ENCODE measurements around the gene LARP1. TPM values are rescaled to one million over a fixed set of nuclear protein-coding genes. Genes with fewer than 3 reads are reported as not detected.
A peak's percentile ranks its signal among the peaks of the same experiment; 100 is the strongest.

LARP1 gene
- polyA plus RNA-seq, 1 donor from 2014 or later, result 24.9 TPM

DNA sequence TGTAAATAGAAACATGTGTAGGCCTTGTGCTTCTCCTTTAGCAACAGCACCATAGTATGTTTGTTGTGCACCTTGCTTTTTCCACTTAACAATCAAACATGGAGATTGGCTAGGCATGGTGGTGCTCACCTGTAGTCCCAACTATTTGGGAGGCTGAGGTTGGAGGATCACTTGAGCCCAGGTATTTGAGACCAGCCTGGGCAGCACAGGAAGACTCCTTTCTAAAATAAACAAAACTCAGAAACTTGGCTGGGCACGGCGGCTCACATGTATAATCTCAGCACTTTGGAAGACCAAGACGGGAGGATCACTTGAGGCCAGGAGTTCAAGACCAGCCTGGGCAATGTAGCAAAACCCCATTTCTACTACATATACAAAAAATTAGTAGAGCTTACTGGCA, 96.2 kb downstream of the LARP1 start:
- Mint-ChIP-seq H3K9me3 (no peaks in the 10 kb centered on the region), H3K36me3 (peaks cover 2% of the 10 kb centered on the region), H3K27ac (no peak overlapping the region), H3K27me3 (no peaks in the 10 kb centered on the region), H3K4me1 (no peaks in the 10 kb centered on the region), H3K4me3 (no peak overlapping the region)

DNA sequence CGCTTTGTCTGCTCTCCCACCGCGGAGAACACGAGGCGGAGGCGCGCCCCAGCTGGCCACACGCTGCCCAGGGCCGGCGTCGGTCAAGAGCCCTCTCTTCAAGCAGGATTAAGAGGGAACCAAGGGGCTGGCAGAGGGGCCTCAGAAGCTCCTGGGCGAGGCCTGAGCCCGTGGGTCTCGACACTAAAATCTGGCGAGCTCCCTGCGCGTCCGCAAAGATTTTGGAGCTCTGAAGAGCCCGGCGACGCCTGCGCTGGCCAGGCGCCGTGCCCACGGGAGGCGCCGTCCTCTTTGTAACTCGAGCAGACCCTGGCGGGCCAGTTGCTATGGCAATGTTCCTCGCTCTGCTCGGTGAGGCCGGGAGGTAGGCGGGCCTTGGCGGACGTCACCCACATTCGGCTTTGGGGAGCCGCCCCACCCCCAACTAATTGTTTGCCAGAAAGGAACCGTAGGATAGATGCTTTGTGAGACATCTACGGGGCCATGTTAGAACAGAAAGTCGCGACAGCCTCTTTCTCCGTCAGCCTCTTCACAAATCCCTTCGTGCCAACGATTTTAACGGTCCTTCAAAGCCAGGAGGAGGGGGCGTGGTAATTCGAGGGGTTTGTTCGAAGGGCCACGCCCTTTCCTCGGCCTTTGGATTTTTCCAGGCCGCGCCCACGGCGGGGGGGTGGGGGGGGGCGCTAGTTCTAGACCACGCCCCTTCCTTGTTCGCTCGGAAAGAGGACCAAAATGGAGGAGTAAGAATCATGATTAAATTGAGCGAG, 102.5 kb downstream of the LARP1 start:
- Mint-ChIP-seq H3K9me3 (no peaks in the 10 kb centered on the region), H3K4me3 (peak overlapping the region; percentile 94 to 99 (median 96)), H3K4me1 (peaks cover 18 to 28% (median 26%) of the 10 kb centered on the region in 3 donors), H3K27me3 (no peaks in the 10 kb centered on the region), H3K36me3 (no peaks in the 10 kb centered on the region), H3K27ac (peak overlapping the region; percentile 91 to 99 (median 99))

DNA sequence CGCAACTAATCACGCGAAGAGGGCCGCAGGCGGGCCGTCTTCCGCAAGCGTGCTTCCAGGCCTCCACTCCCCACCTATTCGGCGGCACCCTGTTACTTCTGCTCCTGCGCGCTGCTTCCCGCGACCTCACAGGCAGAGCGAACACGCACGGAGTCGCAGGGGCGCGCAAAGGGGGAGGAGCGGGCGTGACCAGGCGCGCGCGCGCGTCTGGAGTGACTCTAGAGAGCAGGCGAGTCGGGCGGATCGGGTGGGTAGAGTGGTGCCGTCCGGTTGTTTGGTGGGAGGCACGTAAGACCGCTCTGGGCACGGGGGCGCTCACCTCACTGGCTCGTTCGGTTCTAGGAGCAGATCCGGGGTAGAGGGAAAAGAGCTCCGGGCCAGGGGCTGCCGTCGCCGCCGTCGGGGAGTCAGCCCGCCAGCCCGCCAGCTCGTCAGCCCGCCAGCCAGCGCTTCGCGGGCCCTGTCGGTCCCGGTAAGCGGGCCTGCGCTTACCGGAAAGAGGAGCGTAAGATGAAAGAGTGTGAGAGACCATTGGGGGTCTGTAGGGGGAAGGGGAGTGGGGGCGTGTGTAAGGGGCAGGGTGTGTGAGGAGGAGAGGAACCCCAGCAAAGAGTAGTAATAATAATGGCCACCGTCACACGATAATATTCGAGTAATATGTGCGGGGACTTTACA, 103.3 kb downstream of the LARP1 start, which contains the start of gene CNOT8:
Gene CNOT8, plus strand, starts transcription at position 331 of the 675 bp plus-strand sequence. CDS start 4,652 bp downstream, outside the sequence.
- H3K4me3 Mint-ChIP-seq, result peak within 1 kb of the TSS; percentile 94 to 99 (median 96)
- H3K27me3 Mint-ChIP-seq, result no peaks in the 10 kb centered on the region
- peak within 1 kb of the TSS; percentile 91 to 99 (median 99) for H3K27ac Mint-ChIP-seq
- H3K36me3 Mint-ChIP-seq, result no peaks in the 10 kb centered on the region
- H3K4me1 Mint-ChIP-seq, result peaks cover 23 to 34% (median 29%) of the 10 kb centered on the region in 3 donors
- H3K9me3 Mint-ChIP-seq, result no peaks in the 10 kb centered on the region

DNA sequence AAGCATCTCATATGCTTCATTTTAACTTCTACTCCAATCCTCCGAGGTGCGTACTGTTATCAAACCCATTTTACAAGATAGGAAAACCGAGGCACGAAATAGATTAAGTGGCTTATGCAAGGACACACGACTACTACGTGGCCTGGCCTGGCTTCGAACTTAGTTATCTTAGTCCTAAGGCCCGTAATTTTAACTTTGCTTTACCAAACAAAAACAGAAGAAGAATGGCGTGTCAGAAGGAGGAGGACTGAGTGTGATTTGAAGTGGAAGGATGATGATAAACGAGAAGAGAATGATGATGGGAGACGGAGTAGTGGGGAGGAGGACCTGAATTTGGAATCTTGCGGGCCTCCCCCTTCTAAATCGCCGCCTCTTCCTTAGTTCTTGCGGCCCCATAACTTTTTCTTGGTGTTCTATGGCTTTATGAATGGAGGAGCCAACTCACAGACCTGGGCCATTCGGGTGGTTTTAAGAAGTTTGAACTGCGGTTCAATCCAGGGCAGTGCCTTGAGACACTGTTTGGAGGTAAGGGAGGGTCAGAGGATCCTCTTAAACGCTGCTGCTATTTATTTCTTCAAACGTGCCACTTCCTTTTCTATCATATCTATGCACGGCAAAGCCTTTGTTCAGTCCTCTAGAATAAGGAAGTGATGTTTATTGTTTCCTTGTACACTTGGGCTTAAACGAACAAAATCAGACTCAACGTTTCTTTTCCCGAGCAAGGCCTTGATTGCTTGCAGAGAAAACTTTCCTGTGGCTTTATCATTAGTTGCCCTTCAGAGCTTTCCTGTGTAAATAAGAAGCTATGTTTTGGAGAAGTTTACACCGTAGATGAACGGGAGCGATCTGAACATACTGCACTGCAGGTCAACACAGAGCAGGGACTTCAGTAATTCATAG, 104.0 kb downstream of the LARP1 start:
- Mint-ChIP-seq H3K4me1 (peaks cover 23 to 36% (median 29%) of the 10 kb centered on the region in 3 donors), H3K27me3 (no peaks in the 10 kb centered on the region), H3K27ac (peak overlapping the region; percentile 91 to 99 (median 99))

DNA sequence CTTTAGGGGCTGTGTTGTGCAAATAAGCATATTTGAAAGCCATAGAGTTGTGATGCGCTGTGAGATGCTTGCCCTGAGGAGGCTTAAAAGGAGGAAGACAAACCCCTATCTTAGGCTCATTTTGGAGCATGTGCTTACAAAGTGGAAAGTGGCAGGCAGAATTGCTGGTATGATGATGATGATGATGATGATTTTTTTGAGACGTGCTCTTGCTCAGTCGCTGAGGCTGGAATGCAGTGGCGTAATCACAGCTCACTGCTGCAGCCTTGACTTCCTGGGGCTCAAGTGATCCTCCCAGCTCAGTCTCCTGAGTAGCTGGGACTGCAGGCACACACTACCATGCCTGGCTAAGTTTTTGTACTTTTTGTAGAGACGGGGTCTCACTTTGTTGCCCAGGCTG, 104.9 kb downstream of the LARP1 start:
- Mint-ChIP-seq H3K4me1 (peaks cover 28 to 41% (median 32%) of the 10 kb centered on the region in 3 donors), H3K27me3 (no peaks in the 10 kb centered on the region), H3K9me3 (no peaks in the 10 kb centered on the region), H3K36me3 (peaks cover 5% of the 10 kb centered on the region), H3K4me3 (peak overlapping the region; percentile 94 to 99 (median 96)), H3K27ac (peak overlapping the region; percentile 91 to 99 (median 99))

More for the DNA sequence above, 104.0 kb downstream of the LARP1 start:
- Mint-ChIP-seq H3K4me3 (peak overlapping the region; percentile 94 to 99 (median 96)), H3K36me3 (peaks cover 3% of the 10 kb centered on the region), H3K9me3 (no peaks in the 10 kb centered on the region)

DNA sequence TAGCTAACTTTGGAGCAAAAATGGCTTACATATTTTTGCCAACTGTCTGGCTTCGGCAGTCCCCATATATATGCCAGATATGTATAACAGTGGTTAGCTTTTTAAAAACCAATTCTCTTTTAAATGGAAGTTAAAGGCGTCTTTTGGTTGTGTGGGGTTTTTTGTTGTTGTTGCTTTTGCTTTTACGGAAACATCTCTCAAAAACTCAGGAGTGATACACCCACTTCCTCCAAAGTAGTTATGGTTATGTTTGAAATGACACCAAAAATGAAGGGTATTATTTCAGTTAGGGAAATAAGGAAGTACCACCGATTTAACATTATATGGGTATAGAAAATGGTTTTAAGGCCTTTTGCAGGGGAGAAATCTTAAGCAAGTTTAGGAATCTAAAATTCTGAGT, 105.6 kb downstream of the LARP1 start:
- no peaks in the 10 kb centered on the region for H3K27me3 Mint-ChIP-seq
- peak overlapping the region; percentile 94 to 99 (median 96) for H3K4me3 Mint-ChIP-seq
- peaks cover 5% of the 10 kb centered on the region for H3K36me3 Mint-ChIP-seq
- peaks cover 28 to 46% (median 35%) of the 10 kb centered on the region in 3 donors for H3K4me1 Mint-ChIP-seq
- peak overlapping the region; percentile 78 to 99 (median 91) for H3K27ac Mint-ChIP-seq
- no peaks in the 10 kb centered on the region for H3K9me3 Mint-ChIP-seq

DNA sequence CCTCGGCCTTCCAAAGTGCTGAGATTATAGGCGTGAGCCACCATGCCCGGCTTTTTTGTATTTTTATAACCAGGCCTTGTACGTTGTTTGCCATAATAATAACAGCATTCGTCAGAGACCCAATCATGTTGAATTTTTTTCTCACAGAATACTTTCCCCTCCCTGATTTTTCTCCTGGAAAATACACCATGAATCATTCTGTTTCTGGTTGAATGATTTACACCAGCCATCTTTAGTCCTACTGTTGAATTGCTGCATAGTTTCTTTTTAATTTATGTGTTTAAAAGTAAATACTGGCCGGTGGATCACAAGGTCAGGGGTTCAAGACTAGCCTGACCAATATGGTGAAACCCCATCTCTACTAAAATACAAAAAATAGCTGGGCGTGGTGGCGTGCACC, 106.8 kb downstream of the LARP1 start:
- no peaks in the 10 kb centered on the region for H3K27me3 Mint-ChIP-seq

DNA sequence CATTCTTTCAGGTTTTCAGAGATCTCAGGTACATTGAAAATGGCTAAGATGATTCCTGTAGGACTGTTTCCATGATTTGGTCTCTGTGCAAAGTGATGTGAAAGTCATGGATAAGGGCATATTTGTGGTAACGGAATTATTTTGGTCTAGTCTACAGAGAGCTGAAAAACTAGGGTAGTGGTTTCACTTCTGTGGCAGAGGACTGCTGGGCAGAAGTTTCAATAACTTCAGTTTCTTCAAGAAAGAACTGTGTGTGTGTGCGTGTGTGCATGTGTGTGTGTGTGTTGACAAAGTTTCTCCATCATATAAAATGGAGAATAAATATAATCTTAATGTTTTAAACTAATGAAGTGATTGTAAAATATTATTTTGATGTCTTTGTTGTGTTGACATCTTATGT, 107.6 kb downstream of the LARP1 start:
- Mint-ChIP-seq H3K36me3 (peaks cover 5% of the 10 kb centered on the region), H3K27me3 (no peaks in the 10 kb centered on the region), H3K9me3 (no peaks in the 10 kb centered on the region), H3K4me1 (peaks cover 28 to 45% (median 34%) of the 10 kb centered on the region in 3 donors), H3K4me3 (peak overlapping the region; percentile 50 to 79 (median 66)), H3K27ac (peak overlapping the region; percentile 34 to 99 (median 80))

More for the DNA sequence above, 106.8 kb downstream of the LARP1 start:
- Mint-ChIP-seq H3K27ac (peak overlapping the region in 2 of 3 donors; percentile 34 to 99), H3K36me3 (peaks cover 5% of the 10 kb centered on the region), H3K9me3 (no peaks in the 10 kb centered on the region), H3K4me1 (peaks cover 28 to 47% (median 34%) of the 10 kb centered on the region in 3 donors), H3K4me3 (peak overlapping the region; percentile 12 to 79 (median 34))

DNA sequence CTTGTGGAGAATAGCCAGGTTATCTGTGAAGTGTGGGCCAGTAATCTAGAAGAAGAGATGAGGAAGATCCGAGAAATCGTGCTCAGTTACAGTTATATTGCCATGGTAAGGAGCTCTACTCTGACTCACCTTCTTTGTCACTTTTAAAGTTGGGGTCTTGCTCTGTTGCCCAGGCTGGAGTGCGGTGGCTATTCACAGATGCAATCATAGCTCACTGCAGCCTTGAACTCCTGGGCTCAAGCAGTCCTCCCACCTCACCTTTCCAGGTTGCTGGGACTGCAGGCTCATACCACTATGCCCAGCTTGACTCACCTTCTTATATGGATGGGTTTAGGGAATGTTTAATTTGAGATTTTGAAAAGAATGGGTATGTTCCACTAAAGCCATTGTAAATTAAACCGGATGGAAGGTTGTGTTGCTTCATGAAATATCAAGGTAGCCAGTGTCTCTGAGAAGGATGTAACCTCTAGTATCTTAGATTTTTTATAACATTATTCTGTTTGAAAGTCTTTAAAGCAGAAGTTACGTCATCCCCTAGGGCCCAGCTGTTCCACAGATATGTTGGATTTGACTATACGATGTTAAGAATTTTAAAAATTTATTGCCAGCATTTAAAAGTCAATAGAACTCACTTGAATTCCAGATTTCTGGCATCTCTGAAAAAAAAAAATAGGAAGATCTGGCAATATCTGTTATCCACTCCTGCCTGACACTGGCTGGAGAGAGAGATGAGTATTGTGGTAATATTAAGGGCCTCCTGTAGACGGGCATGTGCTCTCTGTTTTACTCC, 108.3 kb downstream of the LARP1 start:
- Mint-ChIP-seq H3K9me3 (no peaks in the 10 kb centered on the region), H3K27ac (peak overlapping the region in 1 of 3 donors; percentile 99), H3K4me3 (peak overlapping the region in 1 of 4 donors; percentile 17), H3K36me3 (peaks cover 5% of the 10 kb centered on the region), H3K27me3 (no peaks in the 10 kb centered on the region), H3K4me1 (peaks cover 28 to 45% (median 34%) of the 10 kb centered on the region in 3 donors)

DNA sequence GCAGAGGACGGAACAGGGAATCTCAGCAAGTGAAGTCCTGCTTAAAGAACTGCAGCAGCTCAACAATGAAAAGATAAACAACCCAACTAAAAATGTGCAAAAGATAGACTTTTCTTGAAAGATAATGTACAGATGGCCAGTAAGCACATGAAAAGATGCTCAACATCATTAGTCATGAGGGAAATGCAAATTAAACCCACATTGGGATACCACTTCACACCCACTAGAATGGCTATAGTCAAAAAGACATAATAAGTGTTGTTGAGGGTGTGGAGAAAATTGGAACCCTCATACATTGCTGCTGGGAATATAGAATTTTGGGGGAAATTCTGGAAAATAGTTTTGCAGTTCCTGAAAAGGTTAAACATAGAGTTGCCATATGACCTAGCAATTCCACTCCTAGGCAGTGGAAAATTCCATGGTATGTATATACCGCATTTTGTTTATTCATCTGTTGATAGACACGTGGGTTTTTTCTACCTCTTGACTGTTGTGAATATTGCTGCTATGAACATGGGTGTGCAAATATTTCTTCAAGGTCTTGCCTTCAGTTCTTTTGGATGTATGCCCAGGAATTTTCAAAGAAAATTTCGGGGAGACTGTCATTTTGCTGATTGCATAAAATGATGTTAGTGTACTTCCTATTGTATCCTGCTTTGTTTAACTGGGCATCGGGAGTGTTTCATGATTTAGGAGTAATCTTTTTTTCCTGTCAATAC, 110.4 kb downstream of the LARP1 start:
- H3K27me3 Mint-ChIP-seq, result no peaks in the 10 kb centered on the region
- H3K27ac Mint-ChIP-seq, result peak overlapping the region in 1 of 3 donors; percentile 35
- no peak overlapping the region for H3K4me3 Mint-ChIP-seq
- peaks cover 5% of the 10 kb centered on the region for H3K36me3 Mint-ChIP-seq
- peaks cover 19 to 37% (median 25%) of the 10 kb centered on the region in 3 donors for H3K4me1 Mint-ChIP-seq
- no peaks in the 10 kb centered on the region for H3K9me3 Mint-ChIP-seq

DNA sequence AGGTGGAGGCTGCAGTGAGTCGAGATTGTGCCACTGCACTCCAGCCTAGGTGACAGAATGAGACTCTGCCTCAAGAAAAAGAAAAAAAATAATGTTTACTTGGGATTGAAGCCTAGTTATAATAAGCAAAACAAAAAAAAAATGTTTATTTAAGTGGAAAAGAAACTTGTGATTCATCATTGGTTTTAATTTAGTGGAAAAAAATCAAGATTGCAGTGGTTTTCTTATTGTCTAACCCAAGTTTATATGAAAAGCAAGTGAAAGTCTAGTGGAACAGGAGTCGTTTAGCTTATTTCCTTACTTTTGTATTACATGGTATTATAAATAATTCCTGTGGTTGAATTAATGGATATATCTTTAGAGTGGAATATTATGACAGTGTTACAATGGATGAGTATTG, 111.7 kb downstream of the LARP1 start:
- Mint-ChIP-seq H3K27me3 (no peaks in the 10 kb centered on the region), H3K36me3 (peaks cover 7% of the 10 kb centered on the region), H3K27ac (no peak overlapping the region), H3K4me1 (peaks cover 13 to 27% (median 16%) of the 10 kb centered on the region in 3 donors), H3K4me3 (no peak overlapping the region), H3K9me3 (no peaks in the 10 kb centered on the region)
